ENCODE measurements around the gene FILIP1L. TPM values are rescaled to one million over a fixed set of nuclear protein-coding genes. Genes with fewer than 3 reads are reported as not detected.

Gene FILIP1L
- total RNA-seq, 2 experiments from 2014 or later: 0.24 TPM; not detected in 1

GRCh38 chr3:100079328-100079727, 35.0 kb downstream of the FILIP1L start:
- no peaks in the 10 kb centered on the region for H3K9me3 Mint-ChIP-seq
- no peak overlapping the region for H3K4me3 Mint-ChIP-seq
- no peak for DNase-seq
- intact Hi-C loops (cut with micrococcal nuclease): no loop called here
- no peak overlapping the region for H3K27ac Mint-ChIP-seq
- H3K4me1 Mint-ChIP-seq (ENCODE audit: low read depth): peaks cover 14% of the 10 kb centered on the region
- H3K36me3 Mint-ChIP-seq (ENCODE audit: low read depth): peaks cover 5% of the 10 kb centered on the region
- CTCF ChIA-PET: interaction anchor here (2.0 kb wide), 1 partner anchor 175 kb away, joined by 7 read pairs; no protein-coding TSS in a partner anchor
- no peaks in the 10 kb centered on the region for H3K27me3 Mint-ChIP-seq (ENCODE audit: low read depth)

GRCh38 chr3:100076731-100077529, 37.4 kb downstream of the FILIP1L start:
- intact Hi-C loops (cut with micrococcal nuclease): no loop called here
- no peaks in the 10 kb centered on the region for H3K9me3 Mint-ChIP-seq
- peaks cover 36% of the 10 kb centered on the region for H3K4me1 Mint-ChIP-seq (ENCODE audit: low read depth)
- DNase-seq: no peak
- H3K36me3 Mint-ChIP-seq (ENCODE audit: low read depth): peaks cover 3% of the 10 kb centered on the region
- H3K4me3 Mint-ChIP-seq: no peak overlapping the region
- CTCF ChIA-PET: interaction anchor here (1.1 to 2.0 kb wide), 2 partner anchors 9 to 177 kb away, joined by 5 to 7 read pairs; no protein-coding TSS in a partner anchor
- H3K27ac Mint-ChIP-seq: no peak overlapping the region
- H3K27me3 Mint-ChIP-seq (ENCODE audit: low read depth): no peaks in the 10 kb centered on the region

GRCh38 chr3:100075851-100076730, 38.2 kb downstream of the FILIP1L start:
- intact Hi-C loops (cut with micrococcal nuclease): no loop called here
- H3K9me3 Mint-ChIP-seq: no peaks in the 10 kb centered on the region
- H3K4me1 Mint-ChIP-seq (ENCODE audit: low read depth): peaks cover 43% of the 10 kb centered on the region
- no peak overlapping the region for H3K4me3 Mint-ChIP-seq
- no peak overlapping the region for H3K27ac Mint-ChIP-seq
- H3K27me3 Mint-ChIP-seq (ENCODE audit: low read depth): no peaks in the 10 kb centered on the region
- peaks cover 3% of the 10 kb centered on the region for H3K36me3 Mint-ChIP-seq (ENCODE audit: low read depth)
- no peak for DNase-seq
- CTCF ChIA-PET: interaction anchor here (1.1 to 2.8 kb wide), 2 partner anchors 8 to 244 kb away, joined by 5 to 7 read pairs; no protein-coding TSS in a partner anchor

- no peak overlapping the region for H3K27ac Mint-ChIP-seq
- CTCF ChIA-PET: interaction anchor here (2.4 to 3.5 kb wide), 3 partner anchors 10 to 243 kb away, joined by 7 to 13 read pairs (median 10); no protein-coding TSS in a partner anchor
- no peak overlapping the region for H3K4me3 Mint-ChIP-seq
- H3K4me1 Mint-ChIP-seq (ENCODE audit: low read depth): peaks cover 44% of the 10 kb centered on the region
- intact Hi-C loops (cut with micrococcal nuclease): no loop called here
- no peaks in the 10 kb centered on the region for H3K9me3 Mint-ChIP-seq
- DNase-seq: no peak
- no peaks in the 10 kb centered on the region for H3K27me3 Mint-ChIP-seq (ENCODE audit: low read depth)
- H3K36me3 Mint-ChIP-seq (ENCODE audit: low read depth): peaks cover 2% of the 10 kb centered on the region
Measured at GRCh38 chr3:100075196-100075595, 39.1 kb downstream of the FILIP1L start.

GRCh38 chr3:100073714-100074307, 40.5 kb downstream of the FILIP1L start:
- peak overlapping the region; percentile 34 for H3K4me3 Mint-ChIP-seq
- peaks cover 47% of the 10 kb centered on the region for H3K4me1 Mint-ChIP-seq (ENCODE audit: low read depth)
- no peaks in the 10 kb centered on the region for H3K36me3 Mint-ChIP-seq (ENCODE audit: low read depth)
- no peaks in the 10 kb centered on the region for H3K9me3 Mint-ChIP-seq
- H3K27me3 Mint-ChIP-seq (ENCODE audit: low read depth): no peaks in the 10 kb centered on the region
- CTCF ChIA-PET: interaction anchor here (0.5 to 3.5 kb wide), 5 partner anchors 11 to 242 kb away, joined by 4 to 13 read pairs (median 7); no protein-coding TSS in a partner anchor
- intact Hi-C loops (cut with micrococcal nuclease): loop anchor here (2.0 kb wide), 3 partner anchors 31 to 327 kb away; partner anchors contain the start of genes LNP1, NIT2 and TOMM70
- peak; percentile 17 for DNase-seq
- peak overlapping the region; percentile 47 for H3K27ac Mint-ChIP-seq

GRCh38 chr3:100073049-100073713, 41.1 kb downstream of the FILIP1L start:
- no peaks in the 10 kb centered on the region for H3K27me3 Mint-ChIP-seq (ENCODE audit: low read depth)
- intact Hi-C loops (cut with micrococcal nuclease): loop anchor here (2.0 kb wide), 3 partner anchors 32 to 328 kb away; partner anchors contain the start of genes LNP1, NIT2 and TOMM70
- no peak overlapping the region for H3K4me3 Mint-ChIP-seq
- H3K27ac Mint-ChIP-seq: no peak overlapping the region
- no peaks in the 10 kb centered on the region for H3K36me3 Mint-ChIP-seq (ENCODE audit: low read depth)
- H3K4me1 Mint-ChIP-seq (ENCODE audit: low read depth): peaks cover 48% of the 10 kb centered on the region
- no peaks in the 10 kb centered on the region for H3K9me3 Mint-ChIP-seq
- CTCF ChIA-PET: interaction anchor here (0.6 to 3.5 kb wide), 5 partner anchors 12 to 241 kb away, joined by 4 to 13 read pairs (median 7); no protein-coding TSS in a partner anchor
- DNase-seq: no peak

GRCh38 chr3:100072326-100073048, 41.8 kb downstream of the FILIP1L start:
- H3K4me3 Mint-ChIP-seq: no peak overlapping the region
- intact Hi-C loops (cut with micrococcal nuclease): loop anchor here (1.0 to 2.0 kb wide), 4 partner anchors 15 to 328 kb away; partner anchors contain the start of genes LNP1, NIT2 and TOMM70
- H3K4me1 Mint-ChIP-seq (ENCODE audit: low read depth): peaks cover 48% of the 10 kb centered on the region
- H3K27ac Mint-ChIP-seq: no peak overlapping the region
- DNase-seq: peak; percentile 17
- no peaks in the 10 kb centered on the region for H3K9me3 Mint-ChIP-seq
- CTCF ChIA-PET: interaction anchor here (0.8 to 3.5 kb wide), 6 partner anchors 8 to 241 kb away, joined by 3 to 13 read pairs (median 4); no protein-coding TSS in a partner anchor
- no peaks in the 10 kb centered on the region for H3K27me3 Mint-ChIP-seq (ENCODE audit: low read depth)
- H3K36me3 Mint-ChIP-seq (ENCODE audit: low read depth): no peaks in the 10 kb centered on the region

- CTCF ChIA-PET: interaction anchor here (0.6 to 3.5 kb wide), 21 partner anchors 13 to 260 kb away, joined by 3 to 46 read pairs (median 3); partner anchors contain the start of genes CMSS1 and TBC1D23
- H3K4me1 Mint-ChIP-seq (ENCODE audit: low read depth): peaks cover 35% of the 10 kb centered on the region
- H3K9me3 Mint-ChIP-seq: no peaks in the 10 kb centered on the region
- no peak overlapping the region for H3K4me3 Mint-ChIP-seq
- intact Hi-C loops (cut with micrococcal nuclease): loop anchor here (1.0 to 5.0 kb wide), 2 partner anchors 237 to 248 kb away; no protein-coding TSS in a partner anchor
- no peak overlapping the region for H3K27ac Mint-ChIP-seq
- H3K27me3 Mint-ChIP-seq (ENCODE audit: low read depth): no peaks in the 10 kb centered on the region
- H3K36me3 Mint-ChIP-seq (ENCODE audit: low read depth): no peaks in the 10 kb centered on the region
- no peak for DNase-seq
Measured at GRCh38 chr3:100069472-100069871, 44.8 kb downstream of the FILIP1L start.

GRCh38 chr3:100068826-100069225, 45.5 kb downstream of the FILIP1L start:
- H3K9me3 Mint-ChIP-seq: no peaks in the 10 kb centered on the region
- no peaks in the 10 kb centered on the region for H3K27me3 Mint-ChIP-seq (ENCODE audit: low read depth)
- no peak overlapping the region for H3K27ac Mint-ChIP-seq
- no peaks in the 10 kb centered on the region for H3K36me3 Mint-ChIP-seq (ENCODE audit: low read depth)
- peak; percentile 90 for DNase-seq
- intact Hi-C loops (cut with micrococcal nuclease): loop anchor here (1.0 to 5.0 kb wide), 4 partner anchors 185 to 521 kb away; no protein-coding TSS in a partner anchor
- H3K4me3 Mint-ChIP-seq: no peak overlapping the region
- CTCF ChIA-PET: interaction anchor here (0.6 to 3.5 kb wide), 27 partner anchors 8 to 259 kb away, joined by 3 to 46 read pairs (median 3); partner anchors contain the start of genes CMSS1 and TBC1D23
- H3K4me1 Mint-ChIP-seq (ENCODE audit: low read depth): peaks cover 30% of the 10 kb centered on the region

- CTCF ChIA-PET: interaction anchor here (1.1 to 3.5 kb wide), 5 partner anchors 9 to 236 kb away, joined by 3 to 46 read pairs (median 5); no protein-coding TSS in a partner anchor
- no peaks in the 10 kb centered on the region for H3K9me3 Mint-ChIP-seq
Measured at GRCh38 chr3:100067589-100067988, 46.7 kb downstream of the FILIP1L start.

More at GRCh38 chr3:100067589-100067988, 46.7 kb downstream of the FILIP1L start:
- Mint-ChIP-seq H3K36me3 (ENCODE audit: low read depth) (no peaks in the 10 kb centered on the region), H3K4me1 (ENCODE audit: low read depth) (peaks cover 19% of the 10 kb centered on the region), H3K27me3 (ENCODE audit: low read depth) (no peaks in the 10 kb centered on the region), H3K4me3 (no peak overlapping the region), H3K27ac (no peak overlapping the region)
- intact Hi-C loops (cut with micrococcal nuclease): loop anchor here (5.0 kb wide), 1 partner anchor 250 kb away; no protein-coding TSS in a partner anchor
- no peak for DNase-seq
